Fibroblast of upper back skin (primary cell): ENCODE results near the gene PNLIPRP3.
"Not testable (repeated sequence)": the region's sequence is repeated elsewhere in the genome, so short reads cannot be mapped to it uniquely, and the experiment has no call there.

Source experiments
- DNase-seq: peaks from one replicate; pipeline ENCODE4 v3.0.0-alpha.2; 2013

The PNLIPRP3 gene

DNA sequence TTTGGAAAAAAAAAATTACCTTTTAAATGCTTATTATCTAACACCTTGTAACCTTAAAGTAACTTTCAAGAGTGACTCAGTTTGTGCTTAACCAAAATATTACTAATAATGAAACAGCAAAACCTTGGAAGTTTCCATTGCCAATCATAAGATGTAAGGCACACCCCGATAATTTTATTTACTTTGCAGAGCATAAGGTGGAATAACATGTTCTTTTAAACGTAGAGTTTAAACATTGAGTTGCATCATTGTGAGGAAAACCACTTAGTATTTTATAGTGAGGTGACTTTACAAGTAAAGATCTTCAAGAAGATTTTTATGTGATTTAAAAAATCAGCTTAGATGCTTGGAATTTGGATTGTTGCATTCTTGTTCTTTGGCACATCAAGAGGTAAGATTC is at the start of gene PNLIPRP3:
TSS of gene PNLIPRP3 (plus strand) at position 177 of the 400 bp plus-strand sequence. CDS start at position 343, 166 bp downstream.
- DNase-seq: no peak

DNA sequence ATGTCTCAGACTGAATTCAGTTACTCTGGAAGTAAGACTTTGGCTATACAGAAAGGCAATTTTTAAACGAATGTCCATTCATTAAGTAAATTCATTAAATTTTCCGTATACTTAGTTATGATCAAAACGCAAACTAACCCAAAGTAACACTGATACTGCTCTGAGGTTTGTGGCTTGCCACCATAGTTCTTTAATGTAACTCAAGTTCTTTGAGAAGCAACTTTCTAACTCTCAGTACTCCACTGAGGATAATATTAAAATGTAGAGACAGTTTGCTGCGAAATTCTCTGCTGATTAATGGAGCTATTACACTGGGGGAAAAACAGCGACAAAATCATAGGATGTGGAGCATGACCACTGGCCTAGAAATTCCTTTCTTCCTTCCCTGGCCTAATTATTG is 45.4 kb upstream of the PNLIPRP3 start:
- no peak for DNase-seq

DNA sequence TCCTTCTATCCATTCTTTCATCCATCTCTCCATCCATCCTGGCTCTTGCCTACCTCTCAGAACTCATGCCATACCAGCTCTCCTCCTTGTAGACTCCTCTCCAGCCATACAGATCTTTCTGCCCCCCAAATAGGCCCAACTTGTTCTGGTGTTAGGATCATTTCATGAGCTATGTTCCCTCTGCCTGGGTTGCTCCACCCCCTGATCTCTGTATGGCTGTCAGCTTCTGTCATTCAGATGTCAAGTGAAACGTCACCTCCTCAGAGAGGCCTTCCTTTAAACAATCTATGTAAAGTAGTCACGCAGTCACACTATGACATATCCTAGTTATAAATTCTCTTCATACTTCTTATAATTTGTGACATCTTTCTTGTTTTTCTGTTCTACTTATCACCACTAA is 42.3 kb upstream of the PNLIPRP3 start:
- no peak for DNase-seq

DNA sequence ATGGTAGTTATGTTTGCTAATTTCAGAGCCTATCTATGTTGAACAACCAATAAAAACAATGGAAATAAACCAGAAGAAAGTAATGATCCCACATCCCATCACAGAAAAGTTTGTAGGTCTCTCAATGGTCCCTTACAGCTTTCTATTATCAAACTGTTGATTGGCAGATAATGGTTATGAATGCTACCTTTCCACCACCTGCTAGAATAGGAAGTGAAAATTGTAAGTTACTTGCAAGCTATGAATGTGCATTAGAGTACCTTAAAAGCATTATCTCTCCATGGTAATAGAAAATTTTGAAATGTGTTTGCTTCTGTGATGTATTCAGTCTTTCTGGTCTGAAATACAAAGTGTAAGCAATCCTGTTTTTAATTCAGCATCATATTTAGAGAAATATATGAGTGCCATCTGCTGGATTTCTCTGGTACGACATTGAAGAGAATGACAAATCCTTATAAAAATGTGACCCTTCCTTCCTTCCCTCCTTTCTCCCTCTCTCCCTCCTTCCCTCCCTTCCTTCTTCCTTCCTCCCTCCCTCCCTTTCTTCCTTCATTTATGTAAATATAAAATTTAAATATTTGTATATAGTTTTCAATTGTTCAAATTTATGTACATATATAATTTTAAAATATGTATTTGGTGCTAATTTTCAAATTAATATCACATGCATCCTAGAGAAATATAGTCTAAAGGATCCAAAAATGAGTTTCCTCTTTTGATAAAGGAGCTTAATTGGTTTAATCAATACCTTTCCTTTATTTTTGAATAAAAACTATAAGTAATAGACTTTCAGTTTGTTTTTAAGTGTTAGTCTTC is 41.4 kb upstream of the PNLIPRP3 start:
- DNase-seq: peak; percentile 39

DNA sequence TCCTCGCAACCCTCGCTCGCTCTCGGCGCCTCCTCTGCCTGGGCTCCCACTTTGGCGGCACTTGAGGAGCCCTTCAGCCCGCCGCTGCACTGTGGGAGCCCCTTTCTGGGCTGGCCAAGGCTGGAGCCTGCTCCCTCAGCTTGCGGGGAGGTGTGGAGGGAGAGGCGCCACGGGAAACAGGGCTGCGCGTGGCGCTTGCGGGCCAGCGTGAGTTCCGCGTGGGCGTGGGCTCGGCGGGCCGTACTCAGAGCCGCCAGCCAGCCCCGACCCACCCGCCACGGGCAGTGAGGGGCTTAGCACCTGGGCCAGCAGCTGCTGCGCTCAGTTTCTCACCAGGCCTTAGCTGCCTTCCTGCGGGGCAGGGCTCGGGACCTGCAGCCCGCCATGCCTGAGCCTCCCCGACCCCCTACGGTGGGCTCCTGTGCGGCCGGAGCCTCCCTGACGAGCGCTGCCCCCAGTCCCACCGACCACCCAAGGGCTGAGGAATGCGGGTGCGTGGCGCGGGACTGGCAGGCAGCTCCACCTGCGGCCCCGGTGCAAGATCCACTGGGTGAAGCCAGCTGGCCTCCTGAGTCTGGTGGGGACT is 34.3 kb upstream of the PNLIPRP3 start:
- not testable (repeated sequence) for DNase-seq

DNA sequence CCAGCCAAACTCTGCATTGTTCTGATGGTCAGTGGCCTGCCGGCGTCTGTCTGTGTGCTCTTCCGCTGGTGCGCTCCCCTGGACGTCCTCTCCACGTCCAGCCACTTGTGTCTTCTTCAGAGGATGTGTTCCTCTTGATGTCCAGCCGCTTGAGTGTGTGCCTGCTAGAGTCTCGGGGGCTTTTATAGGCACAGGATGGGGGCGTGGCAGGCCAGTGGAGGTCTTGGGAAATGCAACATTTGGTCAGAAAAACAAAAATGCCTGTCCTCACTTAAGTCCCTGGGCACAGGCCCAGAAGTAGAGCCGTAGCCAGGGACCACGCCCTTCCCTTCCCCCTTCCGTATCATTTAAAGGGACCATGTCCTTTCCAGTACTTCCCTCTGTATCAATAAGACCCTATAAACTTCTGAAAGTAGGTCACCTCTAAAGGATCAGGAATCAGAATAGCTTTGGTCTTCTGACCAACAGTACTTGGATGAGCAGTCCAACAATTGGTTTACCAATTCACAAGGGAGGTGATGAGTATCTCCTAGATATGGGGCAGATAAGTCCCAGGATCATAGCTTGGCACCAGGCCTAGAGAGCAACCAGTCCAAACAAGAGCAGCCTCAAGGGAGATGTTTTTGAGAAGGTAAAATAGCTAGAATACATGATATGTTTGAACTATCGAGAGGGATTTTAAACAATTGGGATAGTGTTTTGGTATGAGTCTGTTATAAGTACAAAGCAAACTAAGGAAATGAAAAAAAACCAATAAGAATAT is 32.2 kb upstream of the PNLIPRP3 start:
- no peak for DNase-seq

DNA sequence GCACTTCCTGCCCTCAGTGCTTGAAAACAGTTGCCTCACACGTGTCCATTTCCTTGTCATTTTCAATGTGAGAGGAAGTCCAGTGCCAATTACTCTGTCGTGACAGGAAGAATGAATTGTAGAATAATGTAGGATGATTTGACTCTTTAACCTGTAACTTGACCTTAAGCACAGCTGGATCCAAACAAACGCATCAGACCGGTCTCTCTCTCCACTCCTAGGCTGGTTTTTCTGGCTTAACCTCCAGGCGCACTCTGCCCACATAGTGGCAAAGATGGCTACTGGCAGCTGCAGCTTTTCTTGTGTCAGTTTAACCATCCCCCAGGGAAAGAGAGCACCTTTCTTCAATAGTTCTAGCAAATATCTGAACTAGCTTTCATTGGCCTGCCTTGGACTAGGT is 29.4 kb upstream of the PNLIPRP3 start:
- no peak for DNase-seq

DNA sequence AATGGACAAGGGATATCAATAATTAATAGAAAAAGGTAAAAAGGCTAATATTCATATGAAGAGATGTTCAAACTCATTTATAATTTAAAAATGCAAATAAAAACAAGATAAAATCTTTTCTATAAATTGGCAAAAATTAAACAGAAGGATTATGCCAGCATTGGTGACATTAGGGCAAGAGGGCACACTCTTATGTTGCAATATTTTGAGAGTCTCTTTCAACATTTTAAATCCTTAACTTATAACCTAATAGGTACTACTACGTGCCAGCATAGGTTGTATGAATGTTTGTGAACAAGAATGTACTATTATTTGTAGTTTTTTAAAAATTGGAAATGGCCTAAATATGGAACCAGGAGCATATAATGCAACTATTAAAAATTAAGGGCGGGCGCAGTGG is 24.8 kb upstream of the PNLIPRP3 start:
- no peak for DNase-seq

DNA sequence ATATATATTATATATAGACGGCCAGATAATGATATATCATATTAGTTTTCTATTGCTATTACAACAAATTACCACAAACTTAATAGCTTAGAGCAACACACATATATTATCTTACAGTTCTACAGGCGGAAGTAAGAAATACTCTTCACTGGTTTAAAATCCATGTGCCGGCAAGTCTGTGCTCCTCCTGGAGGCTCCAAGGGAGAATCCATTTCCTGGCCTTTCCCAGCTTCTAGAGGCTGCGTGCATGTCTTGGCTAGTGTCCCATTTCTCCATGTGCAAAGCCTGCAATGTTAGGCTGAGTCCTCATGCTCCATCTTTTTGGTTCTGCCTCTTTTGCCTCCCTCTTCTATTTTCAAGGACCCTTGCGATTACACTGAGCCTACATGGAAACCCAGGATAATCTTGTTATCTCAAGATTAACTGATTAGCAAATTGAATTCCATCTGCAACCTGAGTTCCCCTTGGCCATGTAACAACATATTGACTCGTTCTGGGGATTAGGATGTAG is 23.9 kb upstream of the PNLIPRP3 start:
- DNase-seq: peak; percentile 12

DNA sequence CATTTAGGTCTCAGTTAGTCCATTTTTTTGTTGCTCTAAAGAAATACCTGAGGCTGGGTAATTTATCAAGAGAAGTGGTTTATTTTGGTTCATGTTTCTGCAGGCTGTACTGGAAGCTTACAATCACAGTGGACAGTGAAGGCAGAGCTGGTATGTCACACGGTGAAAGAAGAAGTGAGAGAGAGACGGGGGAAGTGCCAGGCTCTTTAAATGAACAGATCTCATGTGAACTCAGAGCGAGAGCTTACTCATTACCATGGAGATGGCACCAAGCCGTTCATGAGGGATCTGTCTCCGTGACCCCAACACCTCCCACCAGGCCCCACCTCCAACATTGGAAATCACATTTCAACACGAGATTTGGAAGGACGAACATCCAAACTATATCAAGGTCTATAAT is 18.9 kb upstream of the PNLIPRP3 start:
- DNase-seq: no peak

DNA sequence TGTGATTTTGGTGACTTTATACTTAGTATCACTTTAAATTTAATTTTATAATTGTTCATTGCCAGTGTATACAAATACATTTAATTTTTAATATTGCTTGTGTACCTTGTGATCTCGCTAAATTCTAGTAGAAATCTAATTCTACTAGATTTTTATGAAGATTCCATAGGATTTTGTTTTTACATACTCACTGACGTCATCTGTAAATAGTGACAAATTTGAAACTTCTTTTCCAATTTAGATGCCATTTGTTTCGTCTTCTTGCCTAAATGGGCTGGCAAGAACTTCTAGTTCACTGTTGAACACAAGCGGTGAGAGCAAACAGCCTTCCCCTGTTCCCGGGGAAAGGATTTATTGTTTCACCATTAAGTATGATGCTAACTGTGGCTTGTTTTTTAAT is 17.3 kb upstream of the PNLIPRP3 start:
- no peak for DNase-seq

DNA sequence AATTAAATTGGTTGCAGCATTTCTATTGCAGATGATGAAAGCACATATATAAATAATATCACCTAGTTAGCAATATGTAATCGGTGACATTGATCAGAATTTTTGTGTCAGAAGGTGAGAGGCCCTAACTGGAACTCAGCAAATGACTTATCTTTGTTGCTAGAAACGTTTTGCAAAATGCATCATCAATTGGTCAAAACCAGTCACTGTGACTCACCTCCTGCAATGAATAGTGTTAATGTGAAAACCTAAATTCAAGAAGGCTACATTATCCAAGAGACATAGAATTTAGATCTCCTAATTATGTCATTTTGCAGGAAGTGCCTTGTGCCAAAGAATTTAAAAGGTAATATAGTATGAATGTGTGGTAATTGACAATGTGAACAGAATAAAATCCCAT is 9.8 kb upstream of the PNLIPRP3 start:
- peak; percentile 2 for DNase-seq

DNA sequence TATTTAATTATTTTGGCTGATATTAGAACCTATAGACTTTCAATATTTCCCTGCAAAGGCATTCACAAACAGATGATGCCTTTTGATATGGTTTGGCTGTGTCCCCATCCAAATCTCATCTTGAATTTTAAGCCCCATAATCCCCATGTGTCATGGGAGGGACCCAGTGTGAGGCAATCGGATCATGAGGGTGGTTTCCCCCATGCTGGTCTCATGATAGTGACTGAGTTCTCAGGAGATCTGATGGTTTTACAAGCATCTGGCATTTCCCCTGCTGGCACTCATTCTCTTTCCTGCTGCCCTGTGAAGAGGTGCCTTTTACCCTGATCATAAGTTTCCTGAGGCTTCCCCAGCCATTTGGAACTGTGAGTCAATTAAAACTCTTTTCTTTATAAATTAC is 9.3 kb upstream of the PNLIPRP3 start:
- DNase-seq: no peak

DNA sequence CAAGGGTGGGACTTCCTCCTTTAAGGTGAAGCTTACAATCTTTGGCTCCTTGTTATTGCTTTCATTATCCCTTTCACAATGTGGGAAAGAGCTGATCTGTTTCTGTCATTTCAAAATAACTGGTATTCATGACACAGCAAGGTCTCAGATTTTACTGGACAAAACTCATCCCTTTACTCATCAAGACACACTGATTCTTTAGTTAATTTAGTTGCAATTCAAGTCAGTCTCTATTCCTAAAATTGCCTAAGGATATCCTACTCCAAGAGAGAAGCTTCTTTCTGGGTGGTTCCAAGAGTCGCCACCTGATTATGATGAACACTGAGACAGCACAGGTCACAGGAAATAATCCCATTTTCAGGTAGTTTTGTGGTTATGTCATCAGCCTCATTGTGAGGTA is 5.8 kb upstream of the PNLIPRP3 start:
- no peak for DNase-seq

DNA sequence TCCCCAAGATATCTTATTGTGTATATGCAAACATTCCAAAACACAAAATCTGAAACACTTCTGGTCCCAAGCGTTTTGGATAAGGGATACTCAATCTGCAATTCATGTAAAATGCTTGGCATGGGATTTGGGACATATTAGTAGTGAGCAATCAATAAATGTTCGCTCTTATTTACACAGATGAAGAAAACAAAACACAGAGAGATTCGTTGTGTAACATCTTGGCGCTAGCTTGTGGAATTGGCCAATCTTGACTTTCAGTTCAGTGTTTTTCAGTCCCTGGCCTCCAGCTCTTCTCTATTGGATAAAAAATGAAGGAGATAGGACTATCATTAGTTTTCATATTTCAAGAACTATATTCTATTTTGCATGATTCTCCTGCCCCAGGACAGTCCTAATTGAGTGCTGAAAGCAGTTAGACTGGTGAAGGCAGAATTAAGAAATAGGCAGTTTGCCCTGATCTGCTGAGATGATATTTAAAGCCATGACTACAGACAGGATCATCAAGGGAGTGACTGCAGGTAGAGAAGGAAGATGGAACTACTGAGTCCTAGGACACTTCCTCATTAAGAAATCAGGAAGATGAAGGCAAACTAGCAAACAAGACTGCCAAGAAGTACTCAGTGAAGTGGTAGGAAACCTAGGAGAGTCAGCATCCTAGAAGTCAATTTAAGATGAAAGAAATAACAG is 1.8 kb downstream of the PNLIPRP3 start:
- DNase-seq: no peak

DNA sequence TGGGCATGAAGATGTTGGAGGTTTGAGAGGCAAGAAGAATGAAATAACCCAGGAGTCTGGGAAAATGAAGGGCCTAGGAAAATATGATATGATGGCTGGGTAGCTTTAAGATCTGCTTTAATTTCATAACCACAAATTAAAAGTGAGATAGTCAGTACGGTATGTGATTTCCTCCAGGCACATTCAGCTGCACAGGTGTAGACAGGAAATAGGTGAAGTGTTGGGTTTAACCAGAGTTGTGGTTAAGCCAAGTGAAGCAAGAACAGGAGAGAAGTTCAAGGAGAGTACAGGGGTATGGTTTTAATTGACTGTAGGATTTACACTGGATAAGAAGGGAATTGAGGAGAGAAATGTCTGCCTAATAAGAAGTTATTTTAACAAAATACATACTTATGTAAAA is 2.6 kb downstream of the PNLIPRP3 start:
- DNase-seq: no peak

DNA sequence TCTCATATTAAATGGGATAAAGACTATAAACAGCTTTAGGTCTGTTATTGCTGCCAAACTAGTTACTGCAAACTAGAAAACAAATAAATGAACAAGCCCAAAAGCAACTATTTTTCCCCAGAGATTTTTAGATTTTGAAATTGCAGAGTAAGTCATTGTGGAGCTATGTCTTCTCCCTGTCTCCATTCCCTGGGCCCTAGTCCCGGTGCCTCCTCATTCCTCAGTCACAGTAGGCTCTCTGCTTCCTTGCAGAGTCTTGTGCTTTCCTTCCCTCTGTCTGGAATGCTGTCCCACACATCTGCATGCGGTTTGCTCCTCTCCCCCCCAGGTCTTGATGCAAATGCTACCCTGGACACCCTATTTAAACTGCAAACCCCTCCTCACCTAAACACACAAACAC is 4.0 kb downstream of the PNLIPRP3 start:
- DNase-seq: no peak

DNA sequence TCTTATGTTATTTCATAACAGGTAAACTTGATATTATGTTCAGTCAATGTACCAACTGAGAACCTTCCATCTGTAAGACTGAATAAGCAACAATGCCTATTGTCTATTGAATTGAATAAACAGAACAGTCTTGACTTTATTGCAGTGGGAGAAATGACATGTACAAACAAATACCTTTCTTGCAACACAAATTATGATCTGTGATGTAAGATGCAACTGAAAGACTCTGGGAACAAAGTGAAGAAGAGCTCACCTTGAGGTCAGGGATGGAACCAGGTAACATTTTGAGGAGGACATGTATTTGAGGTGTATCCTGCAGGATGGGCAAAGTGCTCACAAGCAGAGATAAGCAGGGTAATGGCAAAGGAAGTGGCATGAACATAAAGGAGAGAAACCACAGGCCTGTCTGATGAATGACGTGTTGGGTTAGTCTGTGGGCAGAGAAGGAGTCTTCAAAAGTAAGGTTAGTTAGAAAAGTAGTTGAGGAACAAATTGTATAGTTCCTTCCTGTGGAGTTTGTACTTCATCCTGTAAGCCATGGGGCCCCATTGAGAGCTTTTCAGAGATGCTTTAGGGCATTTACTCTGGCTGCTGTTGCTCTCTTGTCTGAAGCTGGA is 9.5 kb downstream of the PNLIPRP3 start:
- no peak for DNase-seq

DNA sequence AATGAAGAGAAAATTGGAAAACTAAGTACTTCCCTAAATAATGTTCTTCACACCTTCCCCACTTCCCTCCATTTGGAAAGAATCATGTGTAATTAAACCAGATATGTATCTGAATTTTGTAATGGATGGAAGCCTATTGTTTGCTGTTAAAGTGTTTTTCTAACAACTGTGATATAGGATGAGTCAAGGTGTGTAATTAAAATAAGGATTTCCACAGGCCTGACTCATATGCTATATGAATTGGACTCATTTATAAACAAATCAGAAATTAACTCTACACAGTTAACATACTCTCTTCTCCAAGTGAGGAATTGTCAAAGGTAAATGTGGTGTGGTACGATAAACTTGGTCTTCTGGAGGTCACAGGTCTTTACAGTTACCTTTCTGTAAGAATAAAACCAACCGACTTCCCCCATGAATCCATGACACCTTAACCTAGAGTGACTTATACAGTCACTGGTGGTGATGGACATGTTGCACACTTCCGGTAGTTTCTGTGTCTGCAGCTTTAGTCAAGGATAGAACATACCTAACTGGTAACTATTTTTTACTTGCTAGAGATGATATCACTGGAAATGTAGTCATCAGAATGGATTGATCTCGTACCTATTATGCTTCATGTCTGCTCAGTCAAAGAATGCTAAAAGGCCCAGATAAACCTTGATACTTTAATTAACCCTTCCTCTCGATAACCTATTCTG is 12.8 kb downstream of the PNLIPRP3 start:
- DNase-seq: no peak

DNA sequence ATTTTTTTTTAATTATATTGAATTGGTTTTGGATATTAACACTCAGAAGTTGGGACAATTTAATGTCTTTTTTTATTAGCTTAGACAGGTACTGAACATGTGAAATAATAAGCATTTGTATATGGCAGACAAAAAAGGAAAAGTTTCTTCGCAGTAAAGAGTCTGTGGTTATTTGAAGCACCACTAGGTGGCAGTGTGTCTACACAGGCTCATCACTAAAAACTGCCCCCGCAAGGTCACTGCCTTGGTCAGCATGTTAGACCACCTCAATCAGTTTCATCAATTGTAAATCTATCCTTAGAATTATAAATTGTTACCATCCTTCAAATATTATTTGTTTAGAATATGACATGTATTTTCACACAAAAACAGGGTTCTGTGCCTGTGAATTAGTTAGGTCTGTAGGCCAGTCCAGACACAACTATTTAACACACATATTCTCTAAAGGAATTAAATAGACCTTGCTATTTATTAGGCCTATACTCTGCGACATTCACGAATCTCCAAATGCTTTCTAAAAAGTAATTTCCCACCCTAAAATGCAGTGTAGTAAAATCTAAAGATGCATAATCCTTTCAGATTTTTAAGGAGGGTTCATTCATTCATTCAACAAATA is 17.0 kb downstream of the PNLIPRP3 start:
- DNase-seq: peak; percentile 23

DNA sequence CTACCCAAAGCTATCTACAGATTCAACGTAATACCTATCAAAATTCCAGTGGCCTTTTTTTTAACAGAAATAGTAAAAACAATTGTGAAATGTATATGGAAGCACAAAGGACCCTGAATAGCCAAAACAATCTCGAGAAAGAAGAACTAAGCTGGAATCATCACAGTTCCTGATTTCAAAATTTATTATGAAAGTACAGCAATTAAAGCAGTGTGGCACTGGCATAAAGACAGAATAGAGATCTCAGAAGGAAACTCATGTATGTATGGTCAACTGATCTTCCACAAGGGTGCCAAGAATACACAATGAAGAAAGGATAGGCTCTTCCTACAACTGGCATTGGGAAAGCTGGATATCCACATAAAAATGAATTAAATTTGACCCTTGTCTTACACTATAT is 23.2 kb downstream of the PNLIPRP3 start:
- DNase-seq: no peak
